Muscle of leg (tissue), 11 donors: ENCODE measurements around the gene TBCD. TPM values are rescaled to one million over a fixed set of nuclear protein-coding genes. Genes with fewer than 3 reads are reported as not detected.
A peak's percentile ranks its signal among the peaks of the same experiment; 100 is the strongest.

Experiments
- DNase-seq: peaks from one replicate; pipeline ENCODE4 v3.0.0; 2013
- H3K27ac ChIP-seq: one replicate; pipeline ENCODE4 v1.5.1; 2013; ENCODE audit warnings: mild to moderate bottlenecking, low read length, control low read depth
- H3K27me3 ChIP-seq: one replicate; pipeline ENCODE4 v1.6.1; 2013; ENCODE audit warnings: low read length; ENCODE audit not compliant: control insufficient read depth, insufficient read depth
- H3K36me3 ChIP-seq: one replicate; pipeline ENCODE4 v1.6.1; 2013; ENCODE audit warnings: low read length; ENCODE audit not compliant: control insufficient read depth, insufficient read depth
- H3K4me1 ChIP-seq: one replicate; pipeline ENCODE4 v1.6.1; 2013; ENCODE audit warnings: low read length; ENCODE audit not compliant: control insufficient read depth, insufficient read depth
- H3K4me3 ChIP-seq: one replicate; pipeline ENCODE4 v1.5.1; 2013; ENCODE audit warnings: low read length, control low read depth
- H3K9me3 ChIP-seq: replicated peaks from 2 replicates; pipeline ENCODE4 v1.6.1; 2013; ENCODE audit warnings: low read depth, low read length; ENCODE audit not compliant: control insufficient read depth
- WGBS: methylation state at CpG from one replicate; pipeline ENCODE4 v1.1.5; 2013; ENCODE audit warnings: missing lambda C conversion rate; ENCODE audit not compliant: insufficient coverage; 5-methylcytosine and 5-hydroxymethylcytosine counted together
- polyA plus RNA-seq, 8 donors: library from polyadenylated mRNA; unstranded; fragments of 120-200 nt; gene quantifications; one replicate each; pipeline versions ENCODE4 v1.2.1 to v1.2.3, GENCODE V29; 2013; ENCODE audit warnings: inconsistent platforms in 1 of 8, low replicate concordance in 1 of 8; ENCODE audit not compliant: insufficient read length in 8 of 8, insufficient read depth in 1 of 8
- total RNA-seq: library from RNA; stranded (reverse); fragments of 120-200 nt; gene quantifications from one replicate; pipeline ENCODE4 v1.2.4, GENCODE V29; 2013

TBCD gene
- total and polyA plus RNA-seq, 9 donors: 47.8 to 77.4 (median 62.3) TPM

DNA sequence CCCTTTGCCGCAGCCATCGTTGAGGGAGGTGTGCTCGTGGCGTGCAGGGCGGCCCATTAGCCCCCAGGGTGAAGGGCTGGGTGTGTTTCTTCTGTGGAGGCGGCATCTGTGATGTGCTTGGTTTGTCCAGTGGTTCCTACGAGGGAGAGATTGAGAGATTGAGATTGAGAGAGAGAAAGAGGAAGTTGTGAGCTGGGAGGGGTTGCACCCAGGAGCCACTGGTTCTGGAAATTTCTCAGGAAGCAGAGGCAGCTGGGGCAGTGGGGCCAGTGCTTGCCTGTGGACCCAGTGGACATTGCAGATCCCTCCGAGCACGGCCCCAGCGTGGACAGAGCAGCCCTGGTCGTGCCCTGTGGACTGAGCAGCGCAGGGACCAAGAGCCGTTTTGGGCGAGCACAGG is 160.0 kb downstream of the TBCD start:
- H3K36me3 ChIP-seq: peaks cover 47% of the 10 kb centered on the region
- H3K9me3 ChIP-seq: peaks cover 2% of the 10 kb centered on the region
- no peak for DNase-seq
- H3K4me3 ChIP-seq: no peak overlapping the region
- peaks cover 42% of the 10 kb centered on the region for H3K4me1 ChIP-seq
- 84% methylated on average over 13 of the region's 14 CpGs for WGBS
- no peak overlapping the region for H3K27ac ChIP-seq
- no peaks in the 10 kb centered on the region for H3K27me3 ChIP-seq

DNA sequence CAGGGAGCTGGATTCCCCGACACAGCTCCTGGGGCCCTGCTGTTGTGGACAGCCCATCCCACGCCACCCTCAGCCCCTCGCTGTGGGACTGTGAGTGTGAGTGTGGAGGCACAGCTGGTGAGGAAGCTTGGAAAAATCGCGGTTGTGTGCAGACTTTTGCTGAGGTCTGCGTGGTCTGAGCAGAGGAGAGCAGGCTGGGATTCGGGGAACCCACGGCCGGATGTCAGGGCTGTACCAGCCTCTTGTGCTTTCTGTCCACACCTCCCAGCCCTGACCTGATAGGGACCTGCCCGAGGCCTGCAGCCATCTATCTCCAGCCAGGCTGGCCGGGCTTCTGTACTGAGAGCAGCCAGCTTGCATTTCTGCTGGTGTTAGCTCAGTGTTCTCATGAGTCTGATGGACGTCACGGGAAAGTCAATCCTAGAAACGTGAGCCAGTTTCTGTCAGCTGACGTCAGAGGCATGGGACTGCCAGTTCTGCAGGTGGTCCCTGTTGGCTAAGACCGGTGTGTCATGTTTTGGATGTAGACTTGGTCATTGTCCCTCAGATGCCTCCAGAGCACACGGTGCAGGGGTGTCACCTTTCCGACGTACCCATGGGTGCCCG is 160.7 kb downstream of the TBCD start:
- peaks cover 41% of the 10 kb centered on the region for H3K4me1 ChIP-seq
- 81% methylated on average over 16 of the region's 20 CpGs for WGBS
- H3K4me3 ChIP-seq: no peak overlapping the region
- H3K36me3 ChIP-seq: peaks cover 44% of the 10 kb centered on the region
- peak; percentile 36 for DNase-seq
- no peaks in the 10 kb centered on the region for H3K27me3 ChIP-seq
- peaks cover 2% of the 10 kb centered on the region for H3K9me3 ChIP-seq
- no peak overlapping the region for H3K27ac ChIP-seq

DNA sequence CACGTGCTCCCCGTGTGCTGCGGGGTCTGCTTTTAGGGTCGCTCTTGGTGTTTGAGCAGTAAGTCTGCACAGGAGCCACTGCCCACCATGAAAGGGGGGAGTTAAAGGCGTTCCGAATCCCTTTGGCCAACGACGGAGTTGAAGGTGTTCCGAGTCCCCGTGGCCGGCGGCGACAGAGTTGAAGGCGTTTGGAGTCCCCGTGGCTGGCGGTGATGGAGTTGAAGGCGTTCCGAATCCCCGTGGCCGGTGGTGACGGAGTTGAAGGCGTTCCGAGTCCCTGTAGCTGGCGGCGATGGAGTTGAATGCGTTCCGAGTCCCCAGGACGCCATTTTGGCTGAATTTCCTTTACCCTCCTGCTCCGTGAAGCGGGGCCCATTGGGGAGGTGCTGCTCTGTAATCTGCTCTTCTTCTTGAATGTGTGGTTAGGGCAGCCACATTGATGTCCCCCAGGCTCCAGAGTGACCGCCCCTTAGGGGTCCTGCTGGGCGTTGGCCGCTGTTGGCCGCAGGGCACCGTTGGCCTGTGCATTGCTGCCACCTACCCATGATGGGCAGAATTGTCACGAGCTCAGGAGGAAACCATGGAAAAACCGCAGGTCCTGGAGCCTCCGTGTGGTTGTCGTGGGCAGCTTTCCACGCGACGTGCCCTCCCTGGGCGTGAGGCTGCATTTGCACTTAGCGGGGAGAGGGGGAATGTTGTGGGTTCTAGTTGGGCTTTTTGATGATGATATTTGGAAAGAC is 161.6 kb downstream of the TBCD start:
- Histone ChIP-seq H3K27me3 (no peaks in the 10 kb centered on the region), H3K27ac (no peak overlapping the region), H3K9me3 (peaks cover 2% of the 10 kb centered on the region), H3K4me1 (peaks cover 34% of the 10 kb centered on the region), H3K4me3 (no peak overlapping the region), H3K36me3 (peaks cover 42% of the 10 kb centered on the region)
- no peak for DNase-seq
- 88% methylated on average over 39 of the region's 44 CpGs for whole genome bisulfite sequencing

- no peak for DNase-seq
- H3K27ac ChIP-seq: no peak overlapping the region
- peaks cover 31% of the 10 kb centered on the region for H3K4me1 ChIP-seq
Measured at GRCh38 chr17:82914375-82914774, 162.5 kb downstream of the TBCD start.

DNA sequence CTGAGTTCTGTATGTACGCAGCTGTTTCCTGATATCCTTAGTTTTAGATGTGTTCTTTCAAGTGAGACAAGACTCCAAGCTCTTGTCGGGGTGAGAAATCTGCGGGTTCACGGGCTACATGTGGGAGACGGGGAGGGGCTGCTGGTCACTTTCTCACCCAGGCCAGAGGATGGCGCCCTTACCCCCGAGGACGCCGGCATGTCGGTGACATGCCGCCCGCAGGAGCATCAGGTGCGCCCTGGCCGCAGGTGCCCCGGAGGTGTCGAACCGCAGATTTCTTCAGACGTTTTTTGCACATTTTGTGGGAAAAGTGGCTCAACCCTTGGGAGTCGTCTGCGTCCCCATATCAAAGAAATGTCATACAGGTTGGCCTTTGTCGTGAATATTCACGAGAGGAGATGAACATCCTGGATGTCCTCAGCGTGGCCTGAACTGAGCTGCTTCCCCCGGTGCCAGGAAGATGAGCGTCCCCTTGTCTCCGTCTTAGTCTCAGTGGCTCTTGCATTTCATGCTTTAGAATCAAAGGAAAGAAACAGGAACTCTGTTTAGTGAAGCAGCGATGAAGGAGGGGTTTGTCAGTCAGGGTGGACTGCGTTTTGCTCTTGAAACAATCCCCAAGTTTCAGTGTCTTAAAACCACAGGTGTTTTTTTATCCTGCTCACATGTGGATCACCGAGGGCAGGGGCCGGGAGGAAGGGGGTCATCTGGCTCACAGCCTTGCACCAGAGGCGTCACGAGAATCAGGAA is 163.3 kb downstream of the TBCD start:
- Histone ChIP-seq H3K4me3 (no peak overlapping the region), H3K27ac (no peak overlapping the region), H3K9me3 (peaks cover 2% of the 10 kb centered on the region), H3K27me3 (no peaks in the 10 kb centered on the region), H3K36me3 (peaks cover 47% of the 10 kb centered on the region), H3K4me1 (peaks cover 24% of the 10 kb centered on the region)
- DNase-seq: no peak
- 86% methylated on average over 30 of the region's 32 CpGs for WGBS

More at GRCh38 chr17:82914375-82914774, 162.5 kb downstream of the TBCD start:
- Histone ChIP-seq H3K9me3 (peaks cover 2% of the 10 kb centered on the region), H3K4me3 (no peak overlapping the region), H3K36me3 (peaks cover 44% of the 10 kb centered on the region), H3K27me3 (no peaks in the 10 kb centered on the region)
- 51% methylated on average over 16 of the region's 19 CpGs for WGBS

DNA sequence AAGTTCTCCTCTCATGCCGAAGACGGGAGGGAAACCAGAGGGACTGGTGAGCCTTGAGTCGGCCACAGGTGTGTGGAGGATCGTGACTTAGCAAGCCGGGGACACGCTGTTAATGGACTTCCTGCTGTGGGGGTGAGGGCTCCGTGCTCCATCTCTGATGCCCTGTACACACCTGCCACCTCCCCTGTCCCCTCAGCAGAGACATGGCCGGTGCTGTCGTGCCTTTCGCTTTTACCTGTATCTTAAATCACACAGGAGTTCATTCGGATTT is 163.8 kb downstream of the TBCD start:
- Histone ChIP-seq H3K4me3 (no peak overlapping the region), H3K36me3 (peaks cover 49% of the 10 kb centered on the region), H3K27ac (no peak overlapping the region), H3K27me3 (no peaks in the 10 kb centered on the region), H3K4me1 (peaks cover 24% of the 10 kb centered on the region), H3K9me3 (peaks cover 2% of the 10 kb centered on the region)
- no peak for DNase-seq
- 96% methylated on average over 6 of the region's 11 CpGs for WGBS

- peaks cover 36% of the 10 kb centered on the region for H3K36me3 ChIP-seq
Measured at GRCh38 chr17:82917699-82918345, 166.0 kb downstream of the TBCD start.

GRCh38 chr17:82918508-82918907 is 166.6 kb downstream of the TBCD start:
- no peak overlapping the region for H3K27ac ChIP-seq
- no peaks in the 10 kb centered on the region for H3K9me3 ChIP-seq
- WGBS: 90% methylated on average over 6 of the region's 19 CpGs
- no peak overlapping the region for H3K4me3 ChIP-seq
- H3K4me1 ChIP-seq: peaks cover 9% of the 10 kb centered on the region
- no peak for DNase-seq
- peaks cover 35% of the 10 kb centered on the region for H3K36me3 ChIP-seq
- H3K27me3 ChIP-seq: no peaks in the 10 kb centered on the region

More at GRCh38 chr17:82917699-82918345, 166.0 kb downstream of the TBCD start:
- no peak for DNase-seq
- WGBS: 61% methylated on average over 6 of the region's 19 CpGs
- Histone ChIP-seq H3K27ac (no peak overlapping the region), H3K4me3 (no peak overlapping the region), H3K9me3 (no peaks in the 10 kb centered on the region), H3K27me3 (no peaks in the 10 kb centered on the region), H3K4me1 (peaks cover 12% of the 10 kb centered on the region)

- DNase-seq: no peak
- no peak overlapping the region for H3K4me3 ChIP-seq
- no peaks in the 10 kb centered on the region for H3K4me1 ChIP-seq
- no peak overlapping the region for H3K27ac ChIP-seq
- H3K27me3 ChIP-seq: no peaks in the 10 kb centered on the region
- peaks cover 37% of the 10 kb centered on the region for H3K36me3 ChIP-seq
- WGBS: 79% methylated on average over 11 of the region's 15 CpGs
- H3K9me3 ChIP-seq: no peaks in the 10 kb centered on the region
Measured at GRCh38 chr17:82920150-82920549, 168.3 kb downstream of the TBCD start.

DNA sequence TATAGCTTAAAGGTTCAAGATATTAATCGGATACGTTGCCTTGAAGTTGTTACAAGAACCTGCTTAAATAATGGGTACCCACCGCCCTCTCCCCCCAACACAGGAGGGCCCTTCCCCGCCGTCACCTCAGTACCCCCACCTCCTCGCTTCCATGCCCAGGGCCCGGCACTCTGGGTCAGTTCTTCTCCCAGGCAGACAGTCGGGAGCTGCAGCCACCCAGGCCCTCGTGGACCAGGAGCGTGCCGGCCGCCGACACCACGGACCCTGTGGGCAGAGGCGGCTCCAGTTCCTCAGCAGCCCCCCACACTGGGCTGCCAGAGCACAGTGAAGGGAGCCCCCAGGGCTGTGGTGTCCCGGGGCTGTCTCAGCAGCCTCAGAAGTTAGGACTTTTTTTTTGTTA is 168.8 kb downstream of the TBCD start:
- Histone ChIP-seq H3K27ac (no peak overlapping the region), H3K27me3 (no peaks in the 10 kb centered on the region), H3K9me3 (no peaks in the 10 kb centered on the region), H3K4me1 (no peaks in the 10 kb centered on the region), H3K36me3 (peaks cover 36% of the 10 kb centered on the region), H3K4me3 (no peak overlapping the region)
- 80% methylated on average over 7 of the region's 16 CpGs for WGBS
- no peak for DNase-seq
